Measurements from ENCODE around the gene TRERF1. TPM values are rescaled to one million over a fixed set of nuclear protein-coding genes. Genes with fewer than 3 reads are reported as not detected.
"Not testable (repeated sequence)": the region's sequence is repeated elsewhere in the genome, so short reads cannot be mapped to it uniquely, and the experiment has no call there.

The TRERF1 gene
- total RNA-seq, 5 donors from 2014 or later (not counting 1 experiment from before 2014, with no cell fraction given) = 20.5 to 52.2 (median 25.6) TPM

GRCh38 chr6:42217157-42217518 is 234.6 kb downstream of the TRERF1 start:
- 33% methylated on average over 1 of the region's 5 CpGs for WGBS (ENCODE audit: insufficient coverage)
- Mint-ChIP-seq H3K9me3 (no peaks in the 10 kb centered on the region), H3K27me3 (no peaks in the 10 kb centered on the region), H3K27ac (peak overlapping the region; percentile 96 to 97), H3K4me1 (peaks cover 15 to 32% (median 28%) of the 10 kb centered on the region in 3 donors), H3K4me3 (peak overlapping the region; percentile 97 to 99 (median 98)), H3K36me3 (peaks cover 10% of the 10 kb centered on the region)
- ATAC-seq (replicated peaks in 1 of 4) = no peak
- H3K9me3 ChIP-seq = no peaks in the 10 kb centered on the region
- peak overlapping the region; percentile 77 to 85 for H3K4me3 ChIP-seq (ENCODE audit: control insufficient read depth in 1 of 2, extremely low read depth in 1 of 2, low read length in 1 of 2)
- DNase-seq = no peak
- peak overlapping the region; percentile 75 for H3K27ac ChIP-seq (ENCODE audit: low read length)
- POLR2A ChIA-PET = interaction anchor here (0.7 to 1.1 kb wide), 4 partner anchors 269 to 1359 kb away, joined by 3 to 4 read pairs (median 3); partner anchors contain the start of genes POLH (in 1 of the 2) and XPO5 (in 1 of the 2)
- H3K4me1 ChIP-seq (ENCODE audit: control insufficient read depth in 1 of 2, extremely low read depth in 1 of 2, insufficient read depth in 2 of 2, low read length in 2 of 2) = peaks cover 8 to 28% of the 10 kb centered on the region in 2 experiments
- CTCF ChIA-PET = interaction anchor here (0.7 to 2.3 kb wide), 7 partner anchors 296 to 438 kb away, joined by 3 to 12 read pairs (median 4); partner anchors contain the start of genes BYSL (in 1 of the 2), FRS3 (in 1 of the 2) and MED20 (in 1 of the 2)
- peaks cover 0 to 19% of the 10 kb centered on the region in 2 donors for H3K36me3 ChIP-seq (ENCODE audit: control insufficient read depth in 2 of 2, extremely low read depth in 1 of 2, insufficient read depth in 1 of 2, low read length in 1 of 2)
- no peaks in the 10 kb centered on the region for H3K27me3 ChIP-seq (replicated peaks in 1 of 2; ENCODE audit: control insufficient read depth in 2 of 2, extremely low read depth in 1 of 2, insufficient read depth in 2 of 2, low read length in 1 of 2)

DNA sequence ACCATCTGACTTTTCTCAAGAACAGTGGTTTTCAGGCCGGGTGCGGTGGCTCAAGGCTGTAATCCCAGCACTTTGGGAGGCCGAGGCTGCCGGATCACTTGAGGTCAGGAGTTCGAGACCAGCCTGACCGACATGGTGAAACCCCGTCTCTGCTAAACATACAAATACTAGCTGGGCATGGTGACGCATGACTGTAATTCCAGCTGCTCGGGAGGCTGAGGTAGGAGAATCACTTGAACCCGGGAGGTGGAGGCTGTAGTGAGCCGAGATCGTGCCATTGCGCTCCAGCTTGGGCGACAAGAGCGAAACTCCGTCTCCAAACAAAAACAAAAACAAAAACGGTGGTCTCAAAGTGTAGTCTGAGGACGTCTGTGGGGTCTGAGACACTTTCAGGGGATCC is 235.2 kb downstream of the TRERF1 start:
- H3K4me3 ChIP-seq (ENCODE audit: control insufficient read depth in 1 of 2, extremely low read depth in 1 of 2, low read length in 1 of 2); H3K9me3 Mint-ChIP-seq; H3K27me3 ChIP-seq (replicated peaks in 1 of 2; ENCODE audit: control insufficient read depth in 2 of 2, extremely low read depth in 1 of 2, insufficient read depth in 2 of 2, low read length in 1 of 2); DNase-seq; ATAC-seq (replicated peaks in 1 of 4); H3K27me3 Mint-ChIP-seq; H3K9me3 ChIP-seq; H3K27ac ChIP-seq (ENCODE audit: low read length): not testable (repeated sequence)
- H3K36me3 Mint-ChIP-seq = peaks cover 13% of the 10 kb centered on the region
- peak overlapping the region in 1 of 2 donors; percentile 15 for H3K27ac Mint-ChIP-seq
- ChIA-PET CTCF (interaction anchor here (0.5 to 2.3 kb wide), 7 partner anchors 162 to 1386 kb away, joined by 3 to 12 read pairs (median 4); partner anchors contain the start of genes BYSL (in 1 of the 2) and MED20 (in 1 of the 2)), POLR2A (interaction anchor here (1.0 to 1.1 kb wide), 2 partner anchors 324 to 331 kb away, joined by 3 to 4 read pairs; no protein-coding TSS in a partner anchor)
- peaks cover 8 to 28% of the 10 kb centered on the region in 2 experiments for H3K4me1 ChIP-seq (ENCODE audit: control insufficient read depth in 1 of 2, extremely low read depth in 1 of 2, insufficient read depth in 2 of 2, low read length in 2 of 2)
- H3K4me3 Mint-ChIP-seq = peak overlapping the region; percentile 76 to 99 (median 97)
- H3K4me1 Mint-ChIP-seq = peaks cover 15 to 32% (median 28%) of the 10 kb centered on the region in 3 donors
- WGBS (ENCODE audit: insufficient coverage) = 95% methylated on average over 15 of the region's 18 CpGs
- H3K36me3 ChIP-seq (ENCODE audit: control insufficient read depth in 2 of 2, extremely low read depth in 1 of 2, insufficient read depth in 1 of 2, low read length in 1 of 2) = peaks cover 0 to 25% of the 10 kb centered on the region in 2 donors

- no peaks in the 10 kb centered on the region for H3K9me3 Mint-ChIP-seq
- no peaks in the 10 kb centered on the region for H3K27me3 Mint-ChIP-seq
- no peak overlapping the region for H3K27ac Mint-ChIP-seq
- ChIA-PET CTCF (interaction anchor here in 1 of 2 donors (0.6 kb wide), 1 partner anchor 22 kb away, joined by 4 read pairs; no protein-coding TSS in a partner anchor), POLR2A (interaction anchor here in 1 of 2 donors (0.5 kb wide), 1 partner anchor 268 kb away, joined by 8 read pairs; no protein-coding TSS in a partner anchor)
- Histone ChIP-seq H3K36me3 (ENCODE audit: control insufficient read depth in 2 of 2, extremely low read depth in 1 of 2, insufficient read depth in 1 of 2, low read length in 1 of 2) (peaks cover 4 to 59% of the 10 kb centered on the region in 2 donors), H3K4me1 (ENCODE audit: control insufficient read depth in 1 of 2, extremely low read depth in 1 of 2, insufficient read depth in 2 of 2, low read length in 2 of 2) (peaks cover 8 to 21% of the 10 kb centered on the region in 2 experiments), H3K27me3 (replicated peaks in 1 of 2; ENCODE audit: control insufficient read depth in 2 of 2, extremely low read depth in 1 of 2, insufficient read depth in 2 of 2, low read length in 1 of 2) (no peaks in the 10 kb centered on the region), H3K27ac (ENCODE audit: low read length) (no peak overlapping the region), H3K4me3 (ENCODE audit: control insufficient read depth in 1 of 2, extremely low read depth in 1 of 2, low read length in 1 of 2) (no peak overlapping the region), H3K9me3 (no peaks in the 10 kb centered on the region)
- no peak overlapping the region for H3K4me3 Mint-ChIP-seq
- no peak for DNase-seq
- peaks cover 30% of the 10 kb centered on the region for H3K36me3 Mint-ChIP-seq
- no CpG with 5 or more reads among the region's 3 CpGs for WGBS (ENCODE audit: insufficient coverage)
- no peak for ATAC-seq (replicated peaks in 1 of 4)
- peaks cover 8 to 26% (median 23%) of the 10 kb centered on the region in 3 donors for H3K4me1 Mint-ChIP-seq
Measured at GRCh38 chr6:42212442-42212841, 239.3 kb downstream of the TRERF1 start.

DNA sequence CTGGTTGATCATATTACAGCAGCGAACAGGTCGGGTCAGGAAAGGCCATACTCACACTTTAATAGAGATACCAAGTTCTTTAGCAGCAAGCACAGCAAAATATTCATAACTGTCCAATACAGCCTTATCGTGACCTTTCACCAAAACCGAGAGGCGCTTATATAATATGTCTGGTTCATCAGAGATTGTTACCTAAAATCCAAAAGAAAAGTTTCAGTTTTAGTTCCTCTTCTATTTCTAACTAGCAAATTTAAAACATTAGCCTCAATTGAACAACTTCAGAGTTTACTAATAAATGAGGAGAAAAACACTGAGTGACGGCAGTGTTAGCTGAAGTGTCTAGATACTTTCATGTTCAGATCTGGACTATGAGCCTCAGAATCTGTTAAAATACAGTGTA is 240.0 kb downstream of the TRERF1 start:
- peaks cover 3 to 15% of the 10 kb centered on the region in 2 experiments for H3K4me1 ChIP-seq (ENCODE audit: control insufficient read depth in 1 of 2, extremely low read depth in 1 of 2, insufficient read depth in 2 of 2, low read length in 2 of 2)
- ATAC-seq (replicated peaks in 1 of 4) = no peak
- ChIA-PET POLR2A (no interaction called here), CTCF (interaction anchor here (0.6 kb wide), 2 partner anchors 21 to 605 kb away, joined by 3 to 4 read pairs; no protein-coding TSS in a partner anchor)
- Mint-ChIP-seq H3K27me3 (no peaks in the 10 kb centered on the region), H3K4me3 (no peak overlapping the region), H3K27ac (no peak overlapping the region), H3K36me3 (peaks cover 32% of the 10 kb centered on the region), H3K9me3 (no peaks in the 10 kb centered on the region), H3K4me1 (peaks cover 7 to 23% (median 20%) of the 10 kb centered on the region in 3 donors)
- peaks cover 4 to 60% of the 10 kb centered on the region in 2 donors for H3K36me3 ChIP-seq (ENCODE audit: control insufficient read depth in 2 of 2, extremely low read depth in 1 of 2, insufficient read depth in 1 of 2, low read length in 1 of 2)
- H3K27ac ChIP-seq (ENCODE audit: low read length) = no peak overlapping the region
- WGBS (ENCODE audit: insufficient coverage) = 100% methylated on average over 2 of the region's 6 CpGs
- no peaks in the 10 kb centered on the region for H3K9me3 ChIP-seq
- no peak for DNase-seq
- H3K27me3 ChIP-seq (replicated peaks in 1 of 2; ENCODE audit: control insufficient read depth in 2 of 2, extremely low read depth in 1 of 2, insufficient read depth in 2 of 2, low read length in 1 of 2) = no peaks in the 10 kb centered on the region
- no peak overlapping the region for H3K4me3 ChIP-seq (ENCODE audit: control insufficient read depth in 1 of 2, extremely low read depth in 1 of 2, low read length in 1 of 2)

DNA sequence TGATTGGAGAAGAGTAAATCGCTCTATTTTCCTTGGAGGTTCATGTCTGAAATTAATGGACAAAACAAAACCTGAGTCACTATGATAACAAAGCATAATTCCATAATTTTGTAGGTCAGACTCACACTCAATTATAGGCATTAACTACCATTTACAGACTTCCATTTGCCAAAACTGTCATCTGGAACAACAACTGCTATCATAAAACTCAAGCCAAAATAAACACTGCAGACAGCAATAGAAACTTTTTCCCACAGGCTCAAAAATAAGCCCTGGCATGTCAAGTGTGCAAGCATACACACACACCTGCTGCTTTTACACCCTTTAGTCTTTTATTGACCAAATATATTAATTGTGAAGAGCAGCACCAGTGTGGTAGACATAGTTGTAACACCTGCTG is 241.2 kb downstream of the TRERF1 start:
- H3K9me3 Mint-ChIP-seq = no peaks in the 10 kb centered on the region
- H3K36me3 Mint-ChIP-seq = peaks cover 36% of the 10 kb centered on the region
- H3K36me3 ChIP-seq (ENCODE audit: control insufficient read depth in 2 of 2, extremely low read depth in 1 of 2, insufficient read depth in 1 of 2, low read length in 1 of 2) = peaks cover 4 to 66% of the 10 kb centered on the region in 2 donors
- ChIA-PET POLR2A (no interaction called here), CTCF (no interaction called here)
- no CpG with 5 or more reads among the region's 1 CpG for WGBS (ENCODE audit: insufficient coverage)
- no peak overlapping the region for H3K4me3 ChIP-seq (ENCODE audit: control insufficient read depth in 1 of 2, extremely low read depth in 1 of 2, low read length in 1 of 2)
- no peaks in the 10 kb centered on the region for H3K27me3 Mint-ChIP-seq
- no peak overlapping the region for H3K27ac Mint-ChIP-seq
- H3K27ac ChIP-seq (ENCODE audit: low read length) = no peak overlapping the region
- H3K27me3 ChIP-seq (replicated peaks in 1 of 2; ENCODE audit: control insufficient read depth in 2 of 2, extremely low read depth in 1 of 2, insufficient read depth in 2 of 2, low read length in 1 of 2) = no peaks in the 10 kb centered on the region
- no peak overlapping the region for H3K4me3 Mint-ChIP-seq
- H3K4me1 Mint-ChIP-seq = peaks cover 7 to 13% (median 11%) of the 10 kb centered on the region in 3 donors
- DNase-seq (no peak), ATAC-seq (replicated peaks in 1 of 4) (no peak)
- peaks cover 2 to 8% of the 10 kb centered on the region in 2 experiments for H3K4me1 ChIP-seq (ENCODE audit: control insufficient read depth in 1 of 2, extremely low read depth in 1 of 2, insufficient read depth in 2 of 2, low read length in 2 of 2)
- no peaks in the 10 kb centered on the region for H3K9me3 ChIP-seq

GRCh38 chr6:42207559-42207958 is 244.2 kb downstream of the TRERF1 start:
- CTCF ChIA-PET; POLR2A ChIA-PET; H3K27me3 Mint-ChIP-seq; H3K4me1 Mint-ChIP-seq; H3K9me3 ChIP-seq; H3K4me3 ChIP-seq (ENCODE audit: control insufficient read depth in 1 of 2, extremely low read depth in 1 of 2, low read length in 1 of 2); H3K4me3 Mint-ChIP-seq; H3K27me3 ChIP-seq (replicated peaks in 1 of 2; ENCODE audit: control insufficient read depth in 2 of 2, extremely low read depth in 1 of 2, insufficient read depth in 2 of 2, low read length in 1 of 2); H3K9me3 Mint-ChIP-seq; H3K4me1 ChIP-seq (ENCODE audit: control insufficient read depth in 1 of 2, extremely low read depth in 1 of 2, insufficient read depth in 2 of 2, low read length in 2 of 2); ATAC-seq (replicated peaks in 1 of 4); DNase-seq; H3K27ac ChIP-seq (ENCODE audit: low read length); H3K27ac Mint-ChIP-seq: not testable (repeated sequence)
- WGBS (ENCODE audit: insufficient coverage) = no CpG with 5 or more reads among the region's 2 CpGs
- H3K36me3 ChIP-seq (ENCODE audit: control insufficient read depth in 2 of 2, extremely low read depth in 1 of 2, insufficient read depth in 1 of 2, low read length in 1 of 2) = peaks cover 4 to 60% of the 10 kb centered on the region in 2 donors
- H3K36me3 Mint-ChIP-seq = peaks cover 38% of the 10 kb centered on the region
